HepG2 (cell line): Measurements from ENCODE around the gene EPX. TPM values are rescaled to one million over a fixed set of nuclear protein-coding genes. Genes with fewer than 3 reads are reported as not detected.

Experiments
- ATAC-seq: fragments of 200-7000 bp; cut with Tn5 transposase; 3 replicates; pipeline ENCODE4 v1.9.1; 2020; ENCODE audit warnings: mild to moderate bottlenecking, moderate library complexity
- BruUV-seq: library from RNA; stranded (reverse); fragments of 400-500 nt; replicated peaks from 2 replicates; lab custom pipeline; 2021; lab: Mats Ljungman, UMichigan
- CTCF ChIA-PET: fragments of 300-600 bp; formaldehyde crosslinking; extraction: SDS; loops from one replicate; lab custom pipeline; 2021; ENCODE audit warnings: low total read pairs, inconsistent platforms, low intra/inter-chr PET ratio; lab: Yijun Ruan, JAX
- POLR2A ChIA-PET: fragments of 350-600 bp; sonication (Branson Sonifier 250); formaldehyde crosslinking; loops from one replicate; lab custom pipeline; 2020; ENCODE audit warnings: antibody characterized with exemption, inconsistent platforms; lab: Yijun Ruan, JAX
- DNase-seq: peaks from one replicate; pipeline ENCODE4 v3.0.0-alpha.2; 2015; ENCODE audit warnings: low spot score
- FAIRE-seq: peaks from 3 replicates; lab custom pipeline; 2011; peaks lifted over from hg19 to GRCh38; lab: Jason Lieb, UNC
- H2AFZ ChIP-seq: one replicate; pipeline ENCODE4 v1.6.1; 2011; ENCODE audit warnings: low read length, inconsistent platforms
- H3K27ac ChIP-seq: fragments of 300-600 bp; 3 replicates; pipeline ENCODE4 v1.8.0; 2011; ENCODE audit warnings: mixed run types, mild to moderate bottlenecking, mixed read lengths, low read length, inconsistent platforms; ENCODE audit not compliant: insufficient read depth; ENCODE audit errors: extremely low read length
- H3K27me3 ChIP-seq, 2 experiments: fragments of 200-600 bp in 1 of 2; 2 replicates in 1 of 2; 3 replicates in 1 of 2; pipeline versions ENCODE4 v1.6.0 to v1.8.0; 2011; ENCODE audit warnings: low read length in 2 of 2, mild to moderate bottlenecking in 2 of 2, moderate library complexity in 2 of 2, inconsistent platforms in 1 of 2; ENCODE audit not compliant: insufficient read depth in 2 of 2, control insufficient read depth in 1 of 2
- H3K36me3 ChIP-seq, 2 experiments: fragments of 200-600 bp in 1 of 2; replicated peaks in 1 of 2; 2 replicates in 1 of 2; 3 replicates in 1 of 2; pipeline versions ENCODE4 v1.5.1 to v1.8.0; 2011; ENCODE audit warnings: low read length in 2 of 2, inconsistent platforms in 1 of 2; ENCODE audit not compliant: insufficient read depth in 2 of 2, control insufficient read depth in 1 of 2
- H3K4me1 ChIP-seq: 2 replicates; pipeline ENCODE4 v1.5.1; 2012; ENCODE audit warnings: low read length, inconsistent platforms; ENCODE audit not compliant: insufficient read depth
- H3K4me2 ChIP-seq: 2 replicates; pipeline ENCODE4 v1.6.0; 2011; ENCODE audit warnings: low read depth, low read length, inconsistent platforms
- H3K4me3 ChIP-seq, 3 experiments: fragments of 200-600 bp in 1 of 3; sonication (generic), shearing (Covaris generic) in 1 of 3; replicated peaks in 1 of 3; 2 replicates each; pipeline ENCODE4 v1.5.1; 2011 to 2016; ENCODE audit warnings: low read length in 3 of 3, inconsistent platforms in 2 of 3, low read depth in 2 of 3, mild to moderate bottlenecking in 2 of 3, control low read depth in 1 of 3, mixed read lengths in 1 of 3; ENCODE audit not compliant: insufficient read depth in 1 of 3
- H3K79me2 ChIP-seq: one replicate; pipeline ENCODE4 v1.6.1; 2011; ENCODE audit warnings: low read length, inconsistent platforms; ENCODE audit not compliant: insufficient read depth
- H3K9ac ChIP-seq: 2 replicates; pipeline ENCODE4 v1.6.0; 2011; ENCODE audit warnings: mild to moderate bottlenecking, low read depth, low read length, inconsistent platforms; ENCODE audit not compliant: insufficient read depth
- H3K9me3 ChIP-seq: 2 replicates; pipeline ENCODE4 v1.5.1; 2012; ENCODE audit warnings: mild to moderate bottlenecking, low read length
- H4K20me1 ChIP-seq: 2 replicates; pipeline ENCODE4 v1.6.0; 2011; ENCODE audit warnings: inconsistent platforms, mild to moderate bottlenecking, low read length, moderate library complexity; ENCODE audit not compliant: insufficient read depth
- BCL6 ChIP-seq: IDR thresholded peaks from 2 replicates; pipeline ENCODE4 v1.6.1; 2016; ENCODE audit warnings: missing genetic modification reagents, missing compliant biosample characterization
- BORCS8-MEF2B ChIP-seq: sonication (generic); formaldehyde crosslinking; IDR thresholded peaks from 2 replicates; pipeline ENCODE4 v1.8.0; 2022; ENCODE audit warnings: mild to moderate bottlenecking, missing genetic modification reagents
- CHD2 ChIP-seq: IDR thresholded peaks from 2 replicates; pipeline ENCODE4 v1.6.1; 2011; ENCODE audit warnings: low read depth, low read length, improper control_type of control experiment
- DNMT1 ChIP-seq: sonication (generic); formaldehyde crosslinking; IDR thresholded peaks from 2 replicates; pipeline ENCODE4 v1.5.1; 2020; ENCODE audit warnings: mild to moderate bottlenecking, missing genetic modification reagents
- FLYWCH1 ChIP-seq: sonication (generic); formaldehyde crosslinking; IDR thresholded peaks from 2 replicates; pipeline ENCODE4 v1.8.1; 2023; ENCODE audit warnings: mild to moderate bottlenecking, missing genetic modification reagents
- HIVEP1 ChIP-seq: sonication (generic); formaldehyde crosslinking; IDR thresholded peaks from 2 replicates; pipeline ENCODE4 v1.4.0; 2020; ENCODE audit warnings: mild to moderate bottlenecking, missing genetic modification reagents
- HNRNPLL ChIP-seq: fragments of 200-400 bp; formaldehyde crosslinking; IDR thresholded peaks from 2 replicates; pipeline ENCODE4 v1.6.1; 2017; ENCODE audit warnings: mild to moderate bottlenecking, low read depth, low read length; ENCODE audit not compliant: poor library complexity, severe bottlenecking
- KDM6A ChIP-seq: IDR thresholded peaks from 2 replicates; pipeline ENCODE4 v1.6.1; 2016; ENCODE audit warnings: low read depth
- NFYC ChIP-seq: IDR thresholded peaks from 2 replicates; pipeline ENCODE4 v1.6.1; 2016; ENCODE audit warnings: missing genetic modification reagents, missing compliant biosample characterization
- POLR2A ChIP-seq, 2 experiments: IDR thresholded peaks; 2 replicates each; pipeline ENCODE4 v1.6.1; 2011; ENCODE audit warnings: low read depth in 2 of 2, low read length in 2 of 2, mild to moderate bottlenecking in 1 of 2, moderate library complexity in 1 of 2; ENCODE audit not compliant: insufficient read depth in 1 of 2
- SCMH1 ChIP-seq: sonication (generic); formaldehyde crosslinking; IDR thresholded peaks from 2 replicates; pipeline ENCODE4 v1.9.0; 2021; ENCODE audit warnings: missing genetic modification reagents, mild to moderate bottlenecking, borderline replicate concordance
- SRSF9 ChIP-seq: fragments of 200-400 bp; formaldehyde crosslinking; IDR thresholded peaks from 2 replicates; pipeline ENCODE4 v1.6.1; 2018; ENCODE audit warnings: borderline replicate concordance, mild to moderate bottlenecking, low read depth, low read length; ENCODE audit not compliant: insufficient read depth, poor library complexity, severe bottlenecking
- TGIF2 ChIP-seq: IDR thresholded peaks from 2 replicates; pipeline ENCODE4 v1.6.1; 2016; ENCODE audit warnings: control low read depth, missing compliant biosample characterization
- ZFP41 ChIP-seq: sonication (generic); formaldehyde crosslinking; IDR thresholded peaks from 2 replicates; pipeline ENCODE4 v1.4.0; 2020; ENCODE audit warnings: mild to moderate bottlenecking, missing genetic modification reagents, borderline replicate concordance
- ZNF235 ChIP-seq: sonication (generic); formaldehyde crosslinking; IDR thresholded peaks from 2 replicates; pipeline ENCODE4 v1.8.1; 2023; ENCODE audit warnings: mild to moderate bottlenecking, missing genetic modification reagents, borderline replicate concordance
- ZNF33A ChIP-seq: sonication (generic); formaldehyde crosslinking; IDR thresholded peaks from 2 replicates; pipeline ENCODE4 v1.5.1; 2020; ENCODE audit warnings: missing genetic modification reagents, mild to moderate bottlenecking, moderate library complexity, borderline replicate concordance
- ZNF530 ChIP-seq: sonication (generic); formaldehyde crosslinking; IDR thresholded peaks from 2 replicates; pipeline ENCODE4 v1.5.0; 2020; ENCODE audit warnings: low read depth, mild to moderate bottlenecking, missing genetic modification reagents
- ZNF644 ChIP-seq: IDR thresholded peaks from 2 replicates; pipeline ENCODE4 v1.6.1; 2016; ENCODE audit warnings: low read depth
- ZNF672 ChIP-seq: sonication (generic); formaldehyde crosslinking; IDR thresholded peaks from 2 replicates; pipeline ENCODE4 v1.8.1; 2022; ENCODE audit warnings: missing genetic modification reagents
- ZNF75D ChIP-seq: sonication (generic); formaldehyde crosslinking; IDR thresholded peaks from 2 replicates; pipeline ENCODE4 v1.8.1; 2023; ENCODE audit warnings: missing genetic modification reagents, mild to moderate bottlenecking, borderline replicate concordance
- WGBS: methylation state at CpG from one replicate; pipeline ENCODE4 v1.1.6; 2017; ENCODE audit warnings: low lambda C conversion rate; 5-methylcytosine and 5-hydroxymethylcytosine counted together
- in situ Hi-C: cut with HindIII; loops from 2 replicates; pipeline ENCODE4 v1.10.0; 2017; ENCODE audit warnings: low pct_unique_long_range_greater_than_20kb; ENCODE audit not compliant: extremely low pct_ligation_motif_present
- intact Hi-C: fragments of 100-400 bp; cut with micrococcal nuclease; formaldehyde crosslinking; loops from one replicate; pipeline ENCODE4 v1.10.0; 2022; ENCODE audit not compliant: unreplicated experiment
- polyA plus RNA-seq, 8 experiments: library from polyadenylated mRNA; depleted of rRNA in 3 of 8; stranded (reverse) in 7 of 8; unstranded in 1 of 8; fragments of >200 nt; fragmentation: Illumina TruSeq in 4 of 8; extraction: Trizol in 4 of 8; gene quantifications; 2 replicates each; pipeline versions ENCODE4 v1.2.1 to v1.2.3, GENCODE V29; 2011 to 2016; ENCODE audit warnings: low read depth in 4 of 8, missing spikeins in 1 of 8, mixed read lengths in 1 of 8; ENCODE audit not compliant: insufficient read depth in 1 of 8
- total RNA-seq, 5 experiments: library from RNA; depleted of rRNA; stranded (reverse); fragments of >200 nt; fragmentation: Illumina TruSeq; extraction: Trizol; gene quantifications; 2 replicates each; pipeline ENCODE4 v1.2.3, GENCODE V29; 2016; ENCODE audit warnings: low read depth in 1 of 5
- TF ChIP-seq, protein P1 (sequence below): sonication (generic); formaldehyde crosslinking; IDR thresholded peaks from 2 replicates; pipeline ENCODE4 v1.8.1; 2023; ENCODE audit warnings: missing genetic modification reagents, mild to moderate bottlenecking, borderline replicate concordance
- TF ChIP-seq, protein P2 (sequence below): sonication (generic); formaldehyde crosslinking; IDR thresholded peaks from 2 replicates; pipeline ENCODE4 v1.5.1; 2020; ENCODE audit warnings: missing genetic modification reagents, mild to moderate bottlenecking, borderline replicate concordance

The EPX gene
- total and polyA plus RNA-seq, 2 of the 13 experiments (the other 11 are each of a cell fraction or from before 2014, with no cell fraction given) = not detected

DNA sequence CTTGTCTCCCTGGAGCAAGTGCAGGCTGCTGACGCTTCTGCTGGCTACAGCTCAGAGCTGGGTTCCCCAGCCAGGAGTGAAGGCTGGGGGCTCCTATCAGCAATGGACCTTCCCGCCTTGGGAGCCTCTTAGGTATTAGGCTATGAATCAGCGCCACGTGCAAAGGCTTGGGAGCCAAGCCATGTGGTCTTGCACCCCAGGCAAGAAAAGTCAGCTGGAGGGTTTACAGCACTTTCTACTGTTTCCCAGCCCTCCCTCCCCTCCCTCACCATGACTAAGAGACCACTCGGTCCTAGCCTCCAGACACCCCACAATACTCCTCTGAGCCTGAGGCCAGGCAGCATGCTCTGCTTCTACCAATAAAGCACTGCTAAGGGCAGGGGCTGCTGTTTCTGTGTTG lies 12.3 kb downstream of the EPX start (continued):
- TF ChIP-seq BORCS8-MEF2B = no peak
- no peak for TF ChIP-seq ZNF672 (CRISPR knock-in tag)
- TF ChIP-seq, protein P1, sequence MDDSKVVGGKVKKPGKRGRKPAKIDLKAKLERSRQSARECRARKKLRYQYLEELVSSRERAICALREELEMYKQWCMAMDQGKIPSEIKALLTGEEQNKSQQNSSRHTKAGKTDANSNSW (CRISPR knock-in tag) = no peak
- no peak for TF ChIP-seq BCL6
- TF ChIP-seq SRSF9 = no peak

DNA sequence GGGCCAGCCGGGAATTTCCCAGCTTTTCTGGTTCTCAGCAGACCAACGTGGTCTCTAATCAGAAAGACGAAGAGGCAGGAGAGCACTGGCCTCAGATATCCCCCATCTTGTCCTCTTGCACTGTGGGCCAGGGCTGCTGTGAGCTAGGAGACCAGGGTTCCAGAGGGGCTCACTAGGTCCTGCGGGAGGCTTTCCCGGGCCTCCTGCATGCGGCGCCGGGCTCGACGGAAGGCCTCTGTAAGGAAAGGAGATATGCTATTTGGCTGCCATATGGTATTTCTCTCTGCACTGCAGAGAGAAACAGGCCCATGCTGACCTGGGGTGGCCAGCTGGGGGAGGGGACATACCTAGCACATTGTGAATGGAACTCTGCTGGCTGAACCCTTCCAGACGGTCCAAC lies 13.4 kb downstream of the EPX start:
- DNase-seq (no peak), FAIRE-seq (no peak), ATAC-seq (no peak)
- BruUV-seq = no TSS peak
- H3K4me1 ChIP-seq = peaks cover 10% of the 10 kb centered on the region; the same call in 1 of the 2 replicates
- TF ChIP-seq, protein P2, sequence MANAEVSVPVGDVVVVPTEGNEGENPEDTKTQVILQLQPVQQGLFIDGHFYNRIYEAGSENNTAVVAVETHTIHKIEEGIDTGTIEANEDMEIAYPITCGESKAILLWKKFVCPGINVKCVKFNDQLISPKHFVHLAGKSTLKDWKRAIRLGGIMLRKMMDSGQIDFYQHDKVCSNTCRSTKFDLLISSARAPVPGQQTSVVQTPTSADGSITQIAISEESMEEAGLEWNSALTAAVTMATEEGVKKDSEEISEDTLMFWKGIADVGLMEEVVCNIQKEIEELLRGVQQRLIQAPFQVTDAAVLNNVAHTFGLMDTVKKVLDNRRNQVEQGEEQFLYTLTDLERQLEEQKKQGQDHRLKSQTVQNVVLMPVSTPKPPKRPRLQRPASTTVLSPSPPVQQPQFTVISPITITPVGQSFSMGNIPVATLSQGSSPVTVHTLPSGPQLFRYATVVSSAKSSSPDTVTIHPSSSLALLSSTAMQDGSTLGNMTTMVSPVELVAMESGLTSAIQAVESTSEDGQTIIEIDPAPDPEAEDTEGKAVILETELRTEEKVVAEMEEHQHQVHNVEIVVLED (CRISPR knock-in tag) = no peak
- TF ChIP-seq CHD2 (no peak), ZNF644 (CRISPR knock-in tag) (no peak), NFYC (no peak), SCMH1 (CRISPR knock-in tag) (no peak), FLYWCH1 (CRISPR knock-in tag) (no peak), HIVEP1 (CRISPR knock-in tag) (no peak), POLR2A (IDR thresholded peaks at IDR 0.05; ENCODE audit: insufficient read depth in 1 of 2, low read depth in 2 of 2, low read length in 2 of 2) (no peak), ZNF33A (CRISPR knock-in tag) (no peak), DNMT1 (CRISPR knock-in tag) (no peak), HNRNPLL (no peak), TGIF2 (no peak), ZNF235 (no peak), KDM6A (CRISPR knock-in tag) (no peak), ZNF530 (CRISPR knock-in tag) (no peak), ZFP41 (CRISPR knock-in tag) (no peak), ZNF75D (CRISPR knock-in tag) (no peak)
- H2AFZ ChIP-seq = no peak overlapping the region
- no peaks in the 10 kb centered on the region for H3K9me3 ChIP-seq
- peaks cover 10 to 31% of the 10 kb centered on the region in 2 experiments for H3K36me3 ChIP-seq
- no peak overlapping the region for H3K27ac ChIP-seq
- WGBS = 97% methylated on average over 5 of the region's 11 CpGs
- no peak overlapping the region for H3K4me2 ChIP-seq
- in situ Hi-C loops (no loop called here), intact Hi-C loops (no loop called here)
- no peaks in the 10 kb centered on the region for H3K27me3 ChIP-seq
- no peaks in the 10 kb centered on the region for H4K20me1 ChIP-seq
- H3K79me2 ChIP-seq = no peaks in the 10 kb centered on the region
- H3K9ac ChIP-seq = no peak overlapping the region
- H3K4me3 ChIP-seq = no peak overlapping the region
- ChIA-PET CTCF (no interaction called here), POLR2A (no interaction called here)
